GM21786 (cell line): Measurements from ENCODE around the gene SOX18.

ENCODE experiments used
- ATAC-seq: cut with Tn5 transposase; IDR thresholded peaks from one replicate; pipeline ENCODE4 v1.9.1; 2021; ENCODE audit not compliant: unreplicated experiment

The SOX18 gene

DNA sequence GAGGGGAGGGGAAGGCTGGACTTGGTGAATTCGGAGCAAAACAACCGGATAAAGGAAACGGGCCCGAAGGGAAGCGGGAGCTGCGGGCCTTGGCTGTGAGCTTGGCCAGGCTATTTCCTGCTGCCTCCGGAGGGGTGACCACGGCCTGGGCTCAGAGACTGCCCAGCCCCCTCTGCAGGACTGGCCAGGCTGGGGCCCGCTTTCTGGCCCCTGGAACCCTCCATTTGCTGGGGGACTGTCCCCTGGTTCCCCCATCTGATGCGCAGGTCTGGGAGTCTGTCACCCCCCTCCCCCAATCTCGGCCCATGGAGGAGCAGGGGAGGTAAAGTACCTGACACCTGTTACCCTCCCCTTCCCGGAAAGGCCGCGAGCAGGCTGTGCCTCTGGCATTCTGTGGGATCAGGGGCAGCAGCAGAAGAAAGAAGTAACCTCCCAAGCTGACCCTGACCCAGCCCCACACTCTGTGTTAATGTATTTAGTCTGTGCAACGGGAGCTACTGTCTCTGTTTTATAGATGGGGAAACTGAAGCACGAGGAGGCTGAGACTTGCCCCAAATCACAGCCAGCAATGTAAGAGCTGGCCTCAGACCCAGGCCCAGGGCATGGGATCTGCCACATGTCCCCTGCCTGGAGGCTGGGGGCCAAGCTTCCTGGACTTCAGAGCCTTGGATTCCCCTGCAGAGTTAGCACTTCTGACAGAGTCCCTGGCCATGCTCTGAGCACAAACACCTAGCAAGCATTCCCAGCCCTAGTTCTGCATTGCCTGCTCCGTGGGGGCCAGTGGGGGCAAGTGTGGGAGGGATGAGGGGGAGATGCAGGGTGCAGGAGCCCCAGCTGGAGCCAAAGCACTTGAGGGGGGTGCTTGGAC, 9.9 kb downstream of the SOX18 start:
- no peak for ATAC-seq

DNA sequence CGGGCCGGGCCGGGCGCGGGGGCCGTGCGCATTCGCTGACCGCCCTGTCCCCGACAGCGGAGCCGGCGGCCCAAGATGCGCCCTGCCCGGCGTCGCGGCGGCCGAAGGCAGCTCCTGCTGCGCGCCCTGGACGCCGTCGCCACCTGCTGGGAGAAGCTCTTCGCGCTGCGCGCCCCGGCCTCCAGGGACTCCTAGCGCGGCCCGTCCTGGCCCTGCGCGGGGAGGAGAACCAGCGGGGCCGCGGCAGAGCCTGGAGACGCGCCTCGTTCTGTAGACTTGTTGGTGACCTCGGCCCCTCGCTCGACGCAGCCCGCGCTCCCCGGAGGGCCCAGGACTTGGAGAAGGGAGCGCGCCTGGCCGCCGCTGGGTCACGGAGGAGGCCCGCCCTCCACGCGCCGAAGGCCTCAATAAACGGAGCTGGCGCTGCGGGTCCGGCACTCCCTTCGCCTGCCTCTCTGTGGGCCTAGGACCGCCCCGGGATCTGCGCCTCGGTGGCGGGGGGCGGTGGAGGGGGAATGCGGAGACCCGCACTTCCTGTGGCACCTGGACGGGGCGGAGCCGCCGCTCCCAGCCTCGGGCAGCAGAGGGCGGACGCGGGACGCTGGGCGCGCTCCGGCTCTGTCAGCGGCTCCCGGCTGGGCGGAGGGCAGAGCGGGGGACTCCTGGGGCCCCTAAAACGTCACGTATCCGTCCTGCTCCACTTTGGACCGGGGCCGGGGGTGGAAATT, 10.7 kb downstream of the SOX18 start:
- ATAC-seq, result peak; percentile 50

DNA sequence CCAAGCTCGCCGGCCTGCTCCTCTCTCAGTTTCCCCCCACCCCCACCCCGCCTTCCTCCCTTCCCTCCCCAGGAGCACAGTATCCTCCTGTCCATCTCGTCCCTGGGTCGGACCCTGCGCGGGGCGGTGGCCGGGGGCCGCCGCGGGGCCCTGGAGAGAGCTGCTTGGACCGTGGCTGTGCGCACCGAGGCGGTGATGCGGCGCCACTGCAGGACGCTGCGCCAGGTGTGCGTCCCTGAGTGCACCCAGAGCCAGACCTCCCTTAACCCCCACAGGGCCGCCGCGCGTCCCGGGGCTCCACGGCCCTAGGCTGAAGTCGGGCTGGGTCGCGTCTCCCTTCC, 11.2 kb downstream of the SOX18 start:
- ATAC-seq, result peak; percentile 19

DNA sequence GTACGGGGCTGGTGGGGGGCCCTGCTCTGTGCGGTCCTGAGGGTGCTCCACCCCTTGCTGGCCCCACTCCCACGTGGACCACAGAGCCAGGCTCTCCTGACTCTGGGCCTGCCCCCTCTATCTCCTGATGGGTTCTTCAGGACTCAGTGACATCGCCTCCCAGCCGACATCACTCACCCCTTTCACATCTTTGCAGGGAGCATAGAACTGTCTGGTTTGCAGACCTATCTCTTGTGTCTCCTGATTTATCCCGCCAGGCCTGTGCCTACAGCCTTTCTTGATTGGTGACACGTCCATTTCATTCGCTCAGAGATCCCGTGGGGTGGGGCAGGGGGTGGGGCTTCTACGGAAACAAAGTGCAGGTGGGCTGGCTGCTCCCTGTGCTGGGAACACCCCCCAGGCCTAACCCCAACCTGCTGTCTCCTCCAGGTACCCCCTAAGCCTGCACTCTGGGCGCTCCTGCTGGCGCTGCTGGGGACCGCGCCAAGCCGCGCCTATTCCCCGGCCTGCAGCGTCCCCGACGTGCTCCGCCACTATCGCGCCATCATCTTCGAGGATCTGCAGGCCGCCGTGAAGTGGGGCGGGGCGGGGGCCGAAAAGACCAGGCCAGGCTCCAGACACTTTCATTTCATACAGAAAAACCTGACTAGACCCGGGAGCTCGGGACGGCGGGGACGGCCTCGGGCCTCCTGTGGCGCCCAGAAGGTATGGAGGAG, 11.8 kb downstream of the SOX18 start:
- ATAC-seq, result no peak

DNA sequence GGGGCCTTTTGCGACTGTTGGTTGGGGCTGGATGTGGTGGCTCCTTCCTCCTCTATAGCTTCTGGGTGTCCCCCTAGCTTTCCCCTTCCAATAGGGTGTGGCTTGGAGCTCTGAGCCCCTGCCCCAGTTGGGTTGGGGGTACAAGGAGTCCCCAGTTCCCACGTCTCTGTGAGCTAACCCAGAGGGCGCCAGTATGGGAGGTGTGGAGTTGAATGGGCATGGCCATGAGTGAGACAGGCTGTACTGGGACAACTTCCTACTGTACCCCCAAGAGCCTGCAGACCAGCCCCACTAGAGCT, 12.3 kb downstream of the SOX18 start:
- no peak for ATAC-seq

DNA sequence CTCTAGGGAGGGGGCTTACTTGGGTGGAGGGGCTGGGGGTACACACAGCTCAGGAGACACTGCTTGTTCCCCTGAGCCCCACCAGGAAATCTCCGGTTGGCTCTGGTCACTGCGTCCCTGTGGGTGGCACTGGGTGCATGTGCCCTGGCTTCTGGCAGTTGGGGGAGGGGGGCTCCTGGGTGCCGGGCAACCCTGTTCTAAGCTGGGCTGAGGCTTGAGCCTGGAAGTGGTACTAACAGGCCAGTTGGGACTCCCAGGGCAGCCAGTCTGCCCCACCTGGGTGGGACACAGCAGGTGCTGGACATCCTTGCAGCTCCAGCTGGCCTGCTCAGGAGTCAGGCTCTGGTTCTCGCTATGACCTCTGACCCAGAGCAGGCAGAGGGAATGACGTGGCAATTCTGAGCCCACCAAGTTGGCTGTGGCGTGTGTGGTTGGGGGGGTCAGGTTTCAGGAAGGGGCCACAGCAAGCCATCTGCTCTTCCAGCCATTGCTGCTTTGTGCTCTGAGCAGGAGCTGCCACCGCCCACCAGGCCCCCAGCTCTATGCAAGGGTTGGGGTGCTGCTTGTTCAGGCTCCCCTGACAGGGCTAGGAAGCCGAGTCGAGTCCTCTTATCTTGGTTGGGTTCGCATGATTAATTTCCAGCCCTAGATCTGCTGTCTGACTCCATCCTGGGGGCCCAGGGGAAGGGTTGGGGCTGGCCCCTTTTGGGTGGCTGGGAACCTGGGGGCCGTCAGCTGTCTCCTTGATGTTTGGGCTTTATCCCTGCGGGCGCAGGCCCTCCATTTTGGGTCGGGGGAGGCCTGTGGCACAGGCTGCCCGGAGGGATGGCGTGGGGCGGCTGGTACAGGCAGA, 12.9 kb downstream of the SOX18 start:
- no peak for ATAC-seq

DNA sequence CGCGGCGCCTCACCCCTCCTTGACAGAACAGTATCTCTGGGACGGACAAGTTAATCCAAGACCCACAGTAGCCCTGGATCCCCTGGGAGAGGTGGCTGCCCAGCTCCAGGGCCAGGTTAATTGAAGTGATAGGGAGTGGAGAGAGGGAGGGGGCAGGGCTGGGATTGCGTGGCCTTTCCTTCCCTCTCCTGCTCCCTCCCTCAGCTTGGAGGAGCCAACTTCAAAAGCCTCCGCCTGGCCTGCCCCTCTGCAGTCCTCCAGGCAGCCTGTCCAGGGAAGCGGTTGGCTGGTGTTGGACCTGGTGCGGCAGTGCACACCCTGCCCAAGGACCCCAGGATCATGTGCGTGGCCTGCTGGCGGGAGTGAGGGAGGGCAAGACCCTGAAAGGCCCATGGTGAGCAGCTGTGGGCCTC, 13.5 kb downstream of the SOX18 start, which contains the start of gene C20orf204:
C20orf204 (plus strand) TSS at position 250 of the 413 bp plus-strand sequence; CDS start at position 392, 142 bp downstream.
- no peak for ATAC-seq

DNA sequence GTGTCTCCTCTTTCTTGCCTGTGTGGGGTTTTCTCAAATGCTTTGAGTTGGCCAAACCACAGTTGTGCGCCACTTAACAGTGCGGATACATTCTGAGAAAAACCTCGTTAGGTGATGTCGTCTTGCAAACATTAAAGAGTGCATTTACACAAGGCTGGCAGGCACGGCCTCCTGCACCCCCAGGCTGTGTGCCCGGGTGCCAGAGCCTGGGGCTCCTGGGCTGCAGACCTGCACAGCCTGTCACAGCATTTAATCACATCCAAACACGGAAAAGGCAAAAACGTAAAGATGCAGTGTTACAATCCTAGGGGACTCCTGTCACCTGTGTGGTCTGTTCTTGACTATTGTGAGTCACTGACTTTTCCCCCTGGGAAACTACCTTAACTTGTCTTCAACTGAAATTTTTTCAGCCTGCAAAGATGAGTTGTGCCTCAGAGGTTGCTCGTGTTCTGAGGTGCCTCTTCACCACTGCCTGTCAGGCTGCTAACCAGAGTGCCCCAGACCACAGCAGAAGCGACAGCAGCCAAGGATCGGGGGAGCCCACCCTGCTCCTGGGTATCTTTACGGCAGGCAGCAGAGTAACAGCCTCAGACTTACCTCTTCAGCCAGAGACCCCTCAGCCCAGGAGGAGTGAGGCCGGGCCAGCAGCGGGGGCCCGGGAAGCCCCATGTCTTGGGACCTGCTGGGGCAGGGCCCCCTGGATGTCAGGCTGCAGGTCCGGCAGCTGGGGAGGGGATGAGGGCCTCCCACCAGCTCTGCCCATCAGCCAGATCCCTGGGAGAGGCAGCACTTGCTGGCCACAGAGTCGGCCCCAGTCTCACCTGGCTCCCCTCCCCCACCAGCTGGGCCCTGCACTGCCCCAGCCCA, 14.1 kb downstream of the SOX18 start:
- ATAC-seq, result no peak

DNA sequence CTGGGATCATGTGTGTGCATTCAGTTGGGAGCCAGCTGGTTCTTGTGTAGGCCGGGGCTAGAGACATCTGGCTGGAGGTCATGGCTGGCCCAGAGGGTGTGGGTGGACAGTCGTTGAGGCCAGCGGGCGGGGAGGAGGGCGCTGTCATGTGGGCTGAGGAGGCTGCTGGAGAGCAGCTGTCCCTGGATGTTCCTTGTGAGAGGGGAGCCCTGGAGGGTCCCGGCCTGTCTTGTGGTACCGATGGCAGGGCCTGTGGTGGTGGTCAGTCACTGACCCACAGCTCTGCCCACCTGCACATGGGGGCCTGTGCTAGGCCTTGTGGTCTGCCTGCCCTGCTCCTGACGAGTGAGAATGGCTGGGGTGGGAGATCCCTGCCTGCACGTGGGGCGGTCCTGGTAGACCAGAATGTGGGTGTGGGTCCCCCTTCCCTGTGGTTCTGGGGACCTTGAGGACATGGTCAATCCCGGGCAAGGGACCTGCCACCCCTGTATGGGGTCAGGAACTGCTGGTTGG, 15.4 kb downstream of the SOX18 start:
- no peak for ATAC-seq

DNA sequence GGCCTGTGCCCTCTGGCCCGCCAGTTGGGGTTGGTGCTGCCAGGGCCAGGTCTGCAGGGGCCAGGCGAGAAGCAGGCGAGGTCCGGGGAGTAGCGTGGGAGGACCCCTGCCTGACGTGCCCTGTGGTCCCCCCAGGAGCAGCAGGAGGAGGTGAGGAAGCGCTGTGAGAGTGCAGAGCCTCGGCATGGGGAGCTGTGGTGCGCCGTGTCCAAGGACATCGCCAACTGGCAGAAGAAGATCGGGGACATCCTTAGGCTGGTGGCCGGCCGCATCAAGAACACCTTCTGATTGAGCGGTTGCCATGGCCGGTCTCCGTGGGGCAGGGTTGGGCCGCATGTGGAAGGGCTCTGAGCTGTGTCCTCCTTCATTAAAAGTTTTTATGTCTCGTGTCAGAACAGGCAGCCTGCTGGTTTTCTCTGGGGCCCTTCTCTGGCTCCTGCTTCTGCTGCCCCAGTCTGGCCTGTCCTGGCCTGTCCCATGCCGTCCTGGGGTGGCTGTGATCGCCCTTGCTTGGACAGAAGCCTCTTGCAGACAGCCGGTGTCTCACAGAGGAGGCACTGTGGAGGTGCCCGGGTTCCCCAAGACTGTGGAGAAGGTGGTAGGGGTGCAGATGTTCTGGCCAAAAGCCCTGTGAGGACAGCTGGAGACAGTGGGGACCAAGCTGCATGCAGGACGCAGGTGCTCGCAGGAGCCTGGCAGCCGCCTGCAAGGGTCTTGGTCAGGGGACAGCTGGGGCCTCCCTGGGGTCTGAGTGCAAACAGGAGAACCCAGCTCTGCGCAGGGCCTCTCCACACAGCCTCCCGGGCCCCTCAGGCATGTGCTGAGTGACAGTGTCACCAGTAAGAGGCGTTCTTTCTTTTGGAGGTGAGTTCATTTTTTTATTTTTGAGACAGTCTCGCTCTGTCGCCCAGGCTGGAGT, 16.5 kb downstream of the SOX18 start:
- ATAC-seq, result no peak

DNA sequence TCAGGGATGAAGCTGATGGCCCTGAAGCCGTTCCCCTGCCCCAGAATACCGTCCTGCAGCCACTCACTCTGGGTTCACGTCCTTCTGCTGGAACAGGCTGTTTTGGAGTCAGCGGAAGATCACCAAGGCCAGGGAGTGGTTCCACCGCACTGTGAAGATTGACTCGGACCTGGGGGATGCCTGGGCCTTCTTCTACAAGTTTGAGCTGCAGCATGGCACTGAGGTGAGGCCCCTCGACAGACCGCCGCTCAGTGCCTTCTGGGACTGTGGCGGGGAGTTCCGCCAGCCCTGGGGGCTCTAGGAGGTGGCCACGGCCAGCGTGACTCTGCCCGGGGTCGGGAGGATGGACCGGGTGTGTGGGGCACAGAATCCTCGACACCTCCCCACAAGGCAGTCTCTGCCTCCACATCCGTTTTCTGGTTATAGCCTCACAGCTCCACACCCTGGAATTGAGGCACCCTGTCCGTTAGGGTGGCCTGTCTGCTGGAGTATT, 17.6 kb downstream of the SOX18 start:
- ATAC-seq, result no peak

DNA sequence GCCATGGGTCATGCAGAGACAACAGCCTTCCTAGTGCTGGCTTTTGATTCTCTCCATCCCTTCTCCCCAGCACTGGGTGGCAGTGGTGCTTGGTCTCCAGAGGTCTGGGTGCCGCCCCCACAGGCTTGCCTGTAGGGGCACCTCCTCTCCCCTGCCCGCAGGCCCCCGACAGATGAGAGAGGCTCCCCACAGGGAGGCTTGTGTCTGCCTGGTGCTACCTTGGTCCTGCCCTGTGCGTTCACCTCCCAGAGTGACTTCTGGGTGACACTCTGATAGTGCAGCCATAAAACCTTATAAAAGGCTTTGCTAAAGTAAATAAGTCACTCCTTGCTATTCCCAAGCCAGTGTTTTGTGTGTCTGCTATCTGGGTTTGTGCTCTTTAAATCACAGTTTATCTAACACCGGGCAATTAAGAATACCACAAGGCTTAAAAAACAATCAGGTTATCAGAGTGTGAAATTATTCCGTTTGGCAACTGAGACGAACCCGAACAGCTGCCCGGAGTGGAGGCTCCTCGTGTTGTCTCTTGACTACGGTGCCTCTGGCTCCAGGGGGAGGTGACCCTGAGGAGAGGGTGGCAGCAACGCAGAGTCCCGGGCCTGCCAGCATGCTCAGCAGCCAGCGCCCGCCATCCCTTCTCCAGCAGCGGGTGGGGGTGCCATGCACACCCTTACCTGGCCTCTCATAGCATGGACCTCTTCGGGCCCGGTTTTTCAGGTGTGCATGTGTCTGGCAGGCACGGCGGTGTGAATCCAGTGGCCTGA, 18.9 kb downstream of the SOX18 start:
- ATAC-seq, result no peak

DNA sequence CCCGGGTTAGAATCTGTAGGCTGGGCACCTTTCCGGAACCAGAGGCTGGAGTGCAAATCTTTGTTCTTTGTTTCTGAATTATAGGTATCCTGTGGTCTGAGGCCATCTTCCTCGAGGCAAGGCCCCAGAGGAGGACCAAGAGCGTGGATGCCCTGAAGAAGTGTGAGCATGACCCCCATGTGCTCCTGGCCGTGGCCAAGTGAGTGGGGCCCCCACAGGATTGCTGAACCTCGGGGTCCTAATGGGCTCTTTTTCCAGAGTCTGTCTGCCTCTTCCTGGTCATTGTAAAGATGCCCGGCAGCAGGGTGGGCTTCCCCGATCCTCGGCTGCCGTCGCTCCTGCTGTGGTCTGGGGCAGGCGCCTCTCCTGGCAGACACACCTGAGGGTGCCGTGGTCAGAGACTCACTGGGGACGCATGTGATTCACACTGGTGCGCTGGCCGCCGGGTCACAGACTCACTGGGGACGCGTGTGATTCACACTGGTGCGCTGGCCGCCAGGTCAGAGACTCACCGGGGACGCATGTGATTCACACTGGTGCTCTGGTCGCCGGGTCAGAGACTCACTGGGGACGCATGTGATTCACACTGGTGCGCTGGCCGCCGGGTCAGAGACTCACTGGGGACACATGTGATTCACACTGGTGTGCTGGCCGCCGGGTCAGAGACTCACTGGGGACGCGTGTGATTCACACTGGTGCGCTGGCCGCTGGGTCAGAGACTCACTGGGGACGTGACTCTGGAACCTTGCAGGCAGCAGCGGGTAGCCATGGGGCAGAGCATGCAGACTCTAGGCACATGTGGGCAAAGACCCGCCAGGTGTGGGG, 19.9 kb downstream of the SOX18 start:
- ATAC-seq, result no peak

DNA sequence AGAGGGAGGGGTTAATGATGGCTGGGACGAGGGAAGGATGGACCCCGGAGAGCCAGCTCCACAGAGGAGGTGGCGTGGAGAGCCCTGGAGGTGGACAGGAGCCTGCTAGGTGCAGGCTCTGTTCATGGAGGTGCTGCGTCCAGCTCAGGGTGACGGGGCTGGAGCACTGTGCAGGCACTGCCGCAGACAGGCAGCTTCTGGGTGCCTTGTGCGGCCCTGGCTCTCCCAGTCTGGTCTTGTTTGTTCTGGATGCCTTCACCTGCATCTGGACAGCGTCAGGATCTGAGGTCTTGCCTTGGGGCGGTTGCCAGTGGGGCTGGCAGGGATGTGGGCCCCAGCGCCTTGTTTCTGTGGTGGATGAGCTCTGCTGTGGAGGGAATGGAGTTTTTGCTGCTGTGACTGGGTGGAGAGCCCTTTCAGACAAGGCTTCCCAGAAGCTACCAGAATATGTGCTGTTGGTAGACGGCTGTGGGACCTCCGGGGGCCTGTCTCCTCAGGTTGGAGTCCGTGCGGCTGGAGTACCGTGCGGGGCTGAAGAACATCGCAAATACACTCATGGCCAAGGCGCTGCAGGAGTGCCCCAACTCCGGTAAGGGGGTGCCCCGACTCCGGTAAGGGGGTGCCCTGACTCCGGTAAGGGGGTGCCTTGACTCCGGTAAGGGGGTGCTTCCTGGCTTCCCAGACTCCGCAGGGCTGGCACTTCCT, 21.3 kb downstream of the SOX18 start:
- no peak for ATAC-seq

DNA sequence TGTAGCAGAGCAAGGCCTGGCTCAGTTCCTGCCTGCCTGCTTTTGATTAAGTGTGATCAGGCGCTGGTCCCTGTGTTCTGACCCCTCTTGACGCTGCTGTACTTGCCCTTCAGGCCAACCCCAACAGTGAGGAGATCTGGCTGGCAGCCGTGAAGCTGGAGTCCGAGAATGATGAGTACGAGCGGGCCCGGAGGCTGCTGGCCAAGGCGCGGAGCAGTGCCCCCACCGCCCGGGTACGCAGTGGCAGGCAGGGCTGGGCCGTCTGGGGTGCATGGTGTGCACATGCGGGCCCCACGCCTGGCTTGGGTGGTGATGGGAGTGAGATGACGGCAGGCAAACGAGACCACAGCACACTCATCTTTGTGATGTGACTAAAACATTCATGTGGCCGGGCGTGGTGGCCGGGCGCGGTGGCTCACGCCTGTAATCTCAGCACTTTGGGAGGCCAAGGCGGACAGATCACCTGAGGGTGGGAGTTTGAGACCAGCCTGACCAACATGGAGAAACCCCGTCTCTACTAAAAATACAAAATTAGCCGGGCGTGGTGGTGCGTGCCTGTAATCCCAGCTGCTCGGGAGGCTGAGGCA, 23.5 kb downstream of the SOX18 start:
- ATAC-seq, result no peak
